H1 (cell line): ENCODE measurements around the gene NFIX. TPM values are rescaled to one million over a fixed set of nuclear protein-coding genes. Genes with fewer than 3 reads are reported as not detected.

Experiments
- ASH2L ChIP-seq: fragments of 200-600, 300-600 bp; sonication (generic); IDR thresholded peaks from one replicate; pipeline ENCODE4 v1.7.1; 2017; ENCODE audit warnings: low read length
- BACH1 ChIP-seq: IDR thresholded peaks from 2 replicates; pipeline ENCODE4 v1.6.1; 2012; ENCODE audit warnings: low read length, improper control_type of control experiment
- CHD7 ChIP-seq: fragments of 300-600 bp; sonication (generic); IDR thresholded peaks from 2 replicates; pipeline ENCODE4 v1.7.1; 2012; ENCODE audit warnings: low read length, moderate library complexity, mild to moderate bottlenecking, inconsistent platforms; ENCODE audit not compliant: insufficient replicate concordance
- CREB1 ChIP-seq: IDR thresholded peaks from 2 replicates; pipeline ENCODE4 v1.6.1; 2012; ENCODE audit warnings: inconsistent platforms
- EGR1 ChIP-seq: IDR thresholded peaks from 2 replicates; pipeline ENCODE4 v1.6.1; 2011; ENCODE audit warnings: low read depth, low read length, borderline replicate concordance
- JUN ChIP-seq: IDR thresholded peaks from 2 replicates; pipeline ENCODE4 v1.6.1; 2011; ENCODE audit warnings: low read depth, mild to moderate bottlenecking, improper control_type of control experiment, low read length
- KDM5A ChIP-seq: fragments of 200-600 bp; IDR thresholded peaks from 2 replicates; pipeline ENCODE4 v1.7.1; 2012; ENCODE audit warnings: mild to moderate bottlenecking, low read length, inconsistent platforms, mixed read lengths
- NANOG ChIP-seq: IDR thresholded peaks from 2 replicates; pipeline ENCODE4 v1.6.1; 2011; ENCODE audit warnings: low read length, low read depth, mild to moderate bottlenecking, inconsistent platforms; ENCODE audit not compliant: insufficient read depth, poor library complexity, severe bottlenecking
- NRF1 ChIP-seq: IDR thresholded peaks from 2 replicates; pipeline ENCODE4 v1.6.1; 2011; ENCODE audit warnings: mild to moderate bottlenecking, low read depth, low read length, improper control_type of control experiment
- POLR2A ChIP-seq, 2 experiments: IDR thresholded peaks; 1 replicate in 1 of 2; 2 replicates in 1 of 2; pipeline ENCODE4 v1.6.1; 2011; ENCODE audit warnings: low read depth in 2 of 2, low read length in 2 of 2, mild to moderate bottlenecking in 2 of 2; ENCODE audit errors: control extremely low read depth in 1 of 2
- SP1 ChIP-seq: IDR thresholded peaks from 2 replicates; pipeline ENCODE4 v1.6.1; 2011; ENCODE audit warnings: low read depth, low read length
- SP4 ChIP-seq: IDR thresholded peaks from 2 replicates; pipeline ENCODE4 v1.6.1; 2012; ENCODE audit warnings: low read length, inconsistent platforms
- TAF1 ChIP-seq: IDR thresholded peaks from 2 replicates; pipeline ENCODE4 v1.6.1; 2011; ENCODE audit warnings: mild to moderate bottlenecking, low read depth, low read length
- YY1 ChIP-seq: IDR thresholded peaks from 2 replicates; pipeline ENCODE4 v1.6.1; 2011; ENCODE audit warnings: low read depth, mild to moderate bottlenecking, low read length
- ZNF274 ChIP-seq: IDR thresholded peaks from 2 replicates; pipeline ENCODE4 v1.7.0; 2012; ENCODE audit warnings: low read length, borderline replicate concordance; ENCODE audit errors: extremely low read depth
- polyA plus RNA-seq, 7 experiments: library from polyadenylated mRNA; depleted of rRNA in 3 of 7; stranded (reverse) in 5 of 7; unstranded in 2 of 7; fragments of >200 nt in 5 of 7; fragments of 200-250 nt in 2 of 7; gene quantifications; 1 replicate in 5 of 7; 2 replicates in 1 of 7; 4 replicates in 1 of 7; pipeline versions ENCODE4 v1.2.1 to v1.2.3, GENCODE V29; 2011 to 2013; ENCODE audit warnings: missing spikeins in 2 of 7, mixed read lengths in 2 of 7
- total RNA-seq: library from RNA; stranded (reverse); fragmentation: NEBNext Ultra II Directional; extraction: Animal tissue kit (Norgen Biotek cat#: 25700); gene quantifications from 2 replicates; pipeline ENCODE4 v1.2.1, GENCODE V29; 2021

Gene NFIX
- total and polyA plus RNA-seq, 2 of the 8 experiments (the other 6 are each of a cell fraction or from before 2014, with no cell fraction given): 0.03 to 0.20 TPM

GRCh38 chr19:13085666-13086065 is 90.4 kb downstream of the NFIX start (continued):
- no peak for TF ChIP-seq CHD7
- TF ChIP-seq YY1: no peak
- no peak for TF ChIP-seq JUN
- TF ChIP-seq KDM5A: no peak
- no peak for TF ChIP-seq ASH2L
- TF ChIP-seq NRF1: no peak
- TF ChIP-seq SP1: no peak
- TF ChIP-seq SP4: no peak
- TF ChIP-seq ZNF274: no peak
- no peak for TF ChIP-seq BACH1
- no peak for TF ChIP-seq NANOG
- TF ChIP-seq TAF1: no peak
- no peak for TF ChIP-seq POLR2A (IDR thresholded peaks at IDR 0.05; ENCODE audit: control extremely low read depth in 1 of 2, low read depth in 2 of 2, low read length in 2 of 2)
- TF ChIP-seq EGR1: no peak
- no peak for TF ChIP-seq CREB1
